Measurements from ENCODE around the gene GARS1. TPM values are rescaled to one million over a fixed set of nuclear protein-coding genes. Genes with fewer than 3 reads are reported as not detected.

GARS1 gene
- total RNA-seq, 1 donor from 2014 or later, result 111 TPM

- peak overlapping the region; percentile 99 for H3K27ac Mint-ChIP-seq
- DNase-seq (ENCODE audit: extremely low spot score, unreplicated experiment), result no peak
- H3K4me1 Mint-ChIP-seq (ENCODE audit: unreplicated experiment), result peaks cover 27% of the 10 kb centered on the region
- no peaks in the 10 kb centered on the region for H3K9me3 Mint-ChIP-seq
- peaks cover 4% of the 10 kb centered on the region for H3K36me3 Mint-ChIP-seq
- H3K27me3 Mint-ChIP-seq, result no peaks in the 10 kb centered on the region
- TF ChIP-seq CTCF (conservative IDR thresholded peaks at IDR 0.05), result no peak
- peak overlapping the region; percentile 97 for H3K4me3 Mint-ChIP-seq
Measured at GRCh38 chr7:30594048-30594539, 584 bp upstream of the GARS1 start.

- peaks cover 27% of the 10 kb centered on the region for H3K4me1 Mint-ChIP-seq (ENCODE audit: unreplicated experiment)
Measured at GRCh38 chr7:30595436-30596013, 847 bp downstream of the GARS1 start.

GRCh38 chr7:30596014-30596641 is 1.4 kb downstream of the GARS1 start:
- H3K9me3 Mint-ChIP-seq, result no peaks in the 10 kb centered on the region
- peak overlapping the region; percentile 99 for H3K27ac Mint-ChIP-seq
- peak overlapping the region; percentile 97 for H3K4me3 Mint-ChIP-seq
- no peaks in the 10 kb centered on the region for H3K27me3 Mint-ChIP-seq
- no peak for TF ChIP-seq CTCF (conservative IDR thresholded peaks at IDR 0.05)
- peaks cover 16% of the 10 kb centered on the region for H3K36me3 Mint-ChIP-seq
- peaks cover 27% of the 10 kb centered on the region for H3K4me1 Mint-ChIP-seq (ENCODE audit: unreplicated experiment)
- no peak for DNase-seq (ENCODE audit: extremely low spot score, unreplicated experiment)

More at GRCh38 chr7:30595436-30596013, 847 bp downstream of the GARS1 start:
- Mint-ChIP-seq H3K27me3 (no peaks in the 10 kb centered on the region), H3K4me3 (peak overlapping the region; percentile 97), H3K27ac (peak overlapping the region; percentile 99), H3K36me3 (peaks cover 10% of the 10 kb centered on the region), H3K9me3 (no peaks in the 10 kb centered on the region)
- no peak for DNase-seq (ENCODE audit: extremely low spot score, unreplicated experiment)
- no peak for TF ChIP-seq CTCF (conservative IDR thresholded peaks at IDR 0.05)

- DNase-seq (ENCODE audit: extremely low spot score, unreplicated experiment), result no peak
- TF ChIP-seq CTCF (conservative IDR thresholded peaks at IDR 0.05), result no peak
- H3K4me3 Mint-ChIP-seq, result peak overlapping the region; percentile 97
- H3K9me3 Mint-ChIP-seq, result no peaks in the 10 kb centered on the region
- H3K27me3 Mint-ChIP-seq, result no peaks in the 10 kb centered on the region
- H3K4me1 Mint-ChIP-seq (ENCODE audit: unreplicated experiment), result peaks cover 27% of the 10 kb centered on the region
- peaks cover 20% of the 10 kb centered on the region for H3K36me3 Mint-ChIP-seq
- peak overlapping the region; percentile 99 for H3K27ac Mint-ChIP-seq
Measured at GRCh38 chr7:30596721-30597120, 2.0 kb downstream of the GARS1 start.

GRCh38 chr7:30598121-30598876 is 3.6 kb downstream of the GARS1 start:
- no peak for DNase-seq (ENCODE audit: extremely low spot score, unreplicated experiment)
- TF ChIP-seq CTCF (conservative IDR thresholded peaks at IDR 0.05), result no peak
- Mint-ChIP-seq H3K9me3 (no peaks in the 10 kb centered on the region), H3K36me3 (peaks cover 29% of the 10 kb centered on the region), H3K27ac (no peak overlapping the region), H3K27me3 (no peaks in the 10 kb centered on the region), H3K4me3 (no peak overlapping the region), H3K4me1 (ENCODE audit: unreplicated experiment) (peaks cover 23% of the 10 kb centered on the region)
